Measurements from ENCODE around the gene LTBP1. TPM values are rescaled to one million over a fixed set of nuclear protein-coding genes. Genes with fewer than 3 reads are reported as not detected.

Gene LTBP1
- total RNA-seq, 2 experiments from 2014 or later, result 0.06 TPM; not detected in 1

GRCh38 chr2:33136566-33136965 is 189.8 kb downstream of the LTBP1 start:
- H3K9me3 Mint-ChIP-seq, result no peaks in the 10 kb centered on the region
- DNase-seq (no peak), ATAC-seq (ENCODE audit: poor library complexity) (no peak)
- no peaks in the 10 kb centered on the region for H3K36me3 Mint-ChIP-seq (ENCODE audit: low read depth)
- H3K4me3 Mint-ChIP-seq, result no peak overlapping the region
- no peak overlapping the region for H3K27ac ChIP-seq (ENCODE audit: low read depth in 1 of 2, low read length in 2 of 2)
- TF ChIP-seq, protein P1, sequence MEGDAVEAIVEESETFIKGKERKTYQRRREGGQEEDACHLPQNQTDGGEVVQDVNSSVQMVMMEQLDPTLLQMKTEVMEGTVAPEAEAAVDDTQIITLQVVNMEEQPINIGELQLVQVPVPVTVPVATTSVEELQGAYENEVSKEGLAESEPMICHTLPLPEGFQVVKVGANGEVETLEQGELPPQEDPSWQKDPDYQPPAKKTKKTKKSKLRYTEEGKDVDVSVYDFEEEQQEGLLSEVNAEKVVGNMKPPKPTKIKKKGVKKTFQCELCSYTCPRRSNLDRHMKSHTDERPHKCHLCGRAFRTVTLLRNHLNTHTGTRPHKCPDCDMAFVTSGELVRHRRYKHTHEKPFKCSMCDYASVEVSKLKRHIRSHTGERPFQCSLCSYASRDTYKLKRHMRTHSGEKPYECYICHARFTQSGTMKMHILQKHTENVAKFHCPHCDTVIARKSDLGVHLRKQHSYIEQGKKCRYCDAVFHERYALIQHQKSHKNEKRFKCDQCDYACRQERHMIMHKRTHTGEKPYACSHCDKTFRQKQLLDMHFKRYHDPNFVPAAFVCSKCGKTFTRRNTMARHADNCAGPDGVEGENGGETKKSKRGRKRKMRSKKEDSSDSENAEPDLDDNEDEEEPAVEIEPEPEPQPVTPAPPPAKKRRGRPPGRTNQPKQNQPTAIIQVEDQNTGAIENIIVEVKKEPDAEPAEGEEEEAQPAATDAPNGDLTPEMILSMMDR (IDR thresholded peaks at IDR 0.05), result no peak
- no peaks in the 10 kb centered on the region for H3K9me3 ChIP-seq (ENCODE audit: control insufficient read depth in 1 of 2, insufficient read depth in 1 of 2, low read length in 2 of 2)
- intact Hi-C loops (cut with DNase I, micrococcal nuclease), result no loop called here
- H3K36me3 ChIP-seq (ENCODE audit: insufficient read depth, low read length), result no peaks in the 10 kb centered on the region
- POLR2A ChIA-PET, result no interaction called here
- H3K27me3 ChIP-seq (ENCODE audit: control insufficient read depth in 1 of 2, insufficient read depth in 2 of 2, low read length in 2 of 2), result no peaks in the 10 kb centered on the region
- no peak overlapping the region for H3K27ac Mint-ChIP-seq
- H3K27me3 Mint-ChIP-seq, result peaks cover 11% of the 10 kb centered on the region
- no peak overlapping the region for H3K4me3 ChIP-seq (ENCODE audit: low read length)
- no peaks in the 10 kb centered on the region for H3K4me1 Mint-ChIP-seq (ENCODE audit: low read depth)
- no peaks in the 10 kb centered on the region for H3K4me1 ChIP-seq (ENCODE audit: insufficient read depth, low read length)
- CTCF ChIA-PET, result interaction anchor here (1.3 kb wide), 1 partner anchor 14 kb away, joined by 3 read pairs; no protein-coding TSS in a partner anchor

- ChIA-PET POLR2A (interaction anchor here (0.7 kb wide), 1 partner anchor 17 kb away, joined by 3 read pairs; no protein-coding TSS in a partner anchor), CTCF (interaction anchor here (1.3 kb wide), 1 partner anchor 15 kb away, joined by 3 read pairs; no protein-coding TSS in a partner anchor)
- Histone ChIP-seq H3K36me3 (ENCODE audit: insufficient read depth, low read length) (no peaks in the 10 kb centered on the region), H3K27ac (ENCODE audit: low read depth in 1 of 2, low read length in 2 of 2) (no peak overlapping the region), H3K4me3 (ENCODE audit: low read length) (no peak overlapping the region), H3K27me3 (ENCODE audit: control insufficient read depth in 1 of 2, insufficient read depth in 2 of 2, low read length in 2 of 2) (peaks cover 0 to under 1% of the 10 kb centered on the region in 2 experiments), H3K9me3 (ENCODE audit: control insufficient read depth in 1 of 2, insufficient read depth in 1 of 2, low read length in 2 of 2) (no peaks in the 10 kb centered on the region), H3K4me1 (ENCODE audit: insufficient read depth, low read length) (no peaks in the 10 kb centered on the region)
- Mint-ChIP-seq H3K4me3 (no peak overlapping the region), H3K9me3 (no peaks in the 10 kb centered on the region), H3K27me3 (peaks cover 12% of the 10 kb centered on the region), H3K27ac (no peak overlapping the region), H3K4me1 (ENCODE audit: low read depth) (no peaks in the 10 kb centered on the region), H3K36me3 (ENCODE audit: low read depth) (no peaks in the 10 kb centered on the region)
- DNase-seq, result no peak
- TF ChIP-seq, protein P1 (IDR thresholded peaks at IDR 0.05), result no peak
- intact Hi-C loops (cut with DNase I, micrococcal nuclease), result no loop called here
- no peak for ATAC-seq (ENCODE audit: poor library complexity)
These were observed 190.6 kb downstream of the LTBP1 start for GRCh38 chr2:33137331-33137730.

DNA sequence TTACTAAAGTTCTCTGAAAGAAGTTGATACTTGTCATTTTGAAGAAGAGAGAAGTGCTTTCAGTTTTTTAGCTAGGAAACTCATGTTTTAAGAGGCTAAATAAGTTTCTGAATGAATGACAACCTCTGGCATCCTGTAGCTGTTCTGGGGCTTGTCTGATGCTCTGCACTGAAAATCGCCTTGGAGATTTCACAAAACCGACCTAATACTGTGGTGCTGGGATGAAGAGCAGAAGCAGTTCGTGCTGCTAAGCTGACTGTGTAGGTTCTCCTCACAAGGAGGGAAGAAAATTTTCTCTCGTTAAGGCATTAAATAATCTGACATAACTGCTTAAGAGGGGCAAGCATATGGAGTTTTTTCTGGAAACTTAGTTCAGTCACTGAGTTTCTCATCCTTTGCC is 193.2 kb downstream of the LTBP1 start:
- no peaks in the 10 kb centered on the region for H3K4me1 ChIP-seq (ENCODE audit: insufficient read depth, low read length)
- Mint-ChIP-seq H3K36me3 (ENCODE audit: low read depth) (no peaks in the 10 kb centered on the region), H3K4me3 (no peak overlapping the region), H3K27ac (no peak overlapping the region), H3K4me1 (ENCODE audit: low read depth) (no peaks in the 10 kb centered on the region), H3K9me3 (no peaks in the 10 kb centered on the region), H3K27me3 (peaks cover 17% of the 10 kb centered on the region)
- H3K27me3 ChIP-seq (ENCODE audit: control insufficient read depth in 1 of 2, insufficient read depth in 2 of 2, low read length in 2 of 2), result peaks cover 0 to 4% of the 10 kb centered on the region in 2 experiments
- intact Hi-C loops (cut with DNase I, micrococcal nuclease), result no loop called here
- TF ChIP-seq, protein P1 (IDR thresholded peaks at IDR 0.05), result no peak
- no peak overlapping the region for H3K4me3 ChIP-seq (ENCODE audit: low read length)
- no peaks in the 10 kb centered on the region for H3K9me3 ChIP-seq (ENCODE audit: control insufficient read depth in 1 of 2, insufficient read depth in 1 of 2, low read length in 2 of 2)
- ChIA-PET CTCF (no interaction called here), POLR2A (no interaction called here)
- no peaks in the 10 kb centered on the region for H3K36me3 ChIP-seq (ENCODE audit: insufficient read depth, low read length)
- DNase-seq (no peak), ATAC-seq (ENCODE audit: poor library complexity) (no peak)
- no peak overlapping the region for H3K27ac ChIP-seq (ENCODE audit: low read depth in 1 of 2, low read length in 2 of 2)
